Measurements from ENCODE around the gene RXRB. TPM values are rescaled to one million over a fixed set of nuclear protein-coding genes. Genes with fewer than 3 reads are reported as not detected.
A peak's percentile ranks its signal among the peaks of the same experiment; 100 is the strongest.

The RXRB gene
- total RNA-seq, 2 experiments from 2014 or later, result 41.0 to 45.4 TPM

- ATAC-seq (no peak), DNase-seq (no peak)
- Mint-ChIP-seq H3K27me3 (peaks cover 8% of the 10 kb centered on the region), H3K27ac (no peak overlapping the region), H3K36me3 (ENCODE audit: low read depth) (peaks cover 30% of the 10 kb centered on the region), H3K4me3 (no peak overlapping the region), H3K4me1 (peaks cover 46% of the 10 kb centered on the region), H3K9me3 (ENCODE audit: low read depth) (no peaks in the 10 kb centered on the region)
- intact Hi-C loops (cut with DNase I, micrococcal nuclease), result loop anchor here in 1 of 2 experiments (10.0 kb wide), 1 partner anchor 71 kb away; no protein-coding TSS in a partner anchor
- POLR2A ChIA-PET, result interaction anchor here (1.7 kb wide), 1 partner anchor 13 kb away, joined by 5 read pairs; the partner anchor contains the start of gene RING1
- CTCF ChIA-PET, result interaction anchor here (0.8 to 1.8 kb wide), 2 partner anchors 53 to 78 kb away, joined by 3 to 4 read pairs; no protein-coding TSS in a partner anchor
Observed at GRCh38 chr6:33195304-33196165, 4.9 kb downstream of the RXRB start.

GRCh38 chr6:33194431-33194979 is 6.0 kb downstream of the RXRB start:
- Mint-ChIP-seq H3K4me3 (no peak overlapping the region), H3K36me3 (ENCODE audit: low read depth) (peaks cover 28% of the 10 kb centered on the region), H3K9me3 (ENCODE audit: low read depth) (no peaks in the 10 kb centered on the region), H3K27me3 (peaks cover 14% of the 10 kb centered on the region), H3K27ac (no peak overlapping the region), H3K4me1 (peaks cover 45% of the 10 kb centered on the region)
- CTCF ChIA-PET, result interaction anchor here (1.0 to 1.1 kb wide), 2 partner anchors 11 to 178 kb away, joined by 3 to 4 read pairs; no protein-coding TSS in a partner anchor
- POLR2A ChIA-PET, result no interaction called here
- intact Hi-C loops (cut with DNase I, micrococcal nuclease), result loop anchor here in 1 of 2 experiments (10.0 kb wide), 1 partner anchor 70 kb away; no protein-coding TSS in a partner anchor
- ATAC-seq, result no peak
- DNase-seq, result no peak

GRCh38 chr6:33193619-33194018 is 6.8 kb downstream of the RXRB start:
- ATAC-seq (no peak), DNase-seq (no peak)
- H3K4me3 Mint-ChIP-seq, result no peak overlapping the region
- intact Hi-C loops (cut with DNase I, micrococcal nuclease), result loop anchor here in 1 of 2 experiments (10.0 kb wide), 1 partner anchor 69 kb away; no protein-coding TSS in a partner anchor
- ChIA-PET POLR2A (no interaction called here), CTCF (interaction anchor here (0.6 to 0.7 kb wide), 3 partner anchors 42 to 197 kb away, joined by 3 to 4 read pairs (median 4); no protein-coding TSS in a partner anchor)
- peaks cover 15% of the 10 kb centered on the region for H3K27me3 Mint-ChIP-seq
- peaks cover 37% of the 10 kb centered on the region for H3K4me1 Mint-ChIP-seq
- no peaks in the 10 kb centered on the region for H3K9me3 Mint-ChIP-seq (ENCODE audit: low read depth)
- peaks cover 27% of the 10 kb centered on the region for H3K36me3 Mint-ChIP-seq (ENCODE audit: low read depth)
- no peak overlapping the region for H3K27ac Mint-ChIP-seq

- no peak overlapping the region for H3K4me3 Mint-ChIP-seq
- H3K9me3 Mint-ChIP-seq (ENCODE audit: low read depth), result no peaks in the 10 kb centered on the region
- ChIA-PET POLR2A (no interaction called here), CTCF (interaction anchor here (0.7 kb wide), 1 partner anchor 43 kb away, joined by 4 read pairs; no protein-coding TSS in a partner anchor)
- DNase-seq, result peak; percentile 43
- peaks cover 18% of the 10 kb centered on the region for H3K27me3 Mint-ChIP-seq
- intact Hi-C loops (cut with DNase I, micrococcal nuclease), result loop anchor here in 1 of 2 experiments (10.0 kb wide), 1 partner anchor 68 kb away; no protein-coding TSS in a partner anchor
- H3K36me3 Mint-ChIP-seq (ENCODE audit: low read depth), result peaks cover 27% of the 10 kb centered on the region
- peaks cover 31% of the 10 kb centered on the region for H3K4me1 Mint-ChIP-seq
- peak overlapping the region; percentile 53 for H3K27ac Mint-ChIP-seq
- no peak for ATAC-seq
Observed at GRCh38 chr6:33192671-33193602, 7.5 kb downstream of the RXRB start.

DNA sequence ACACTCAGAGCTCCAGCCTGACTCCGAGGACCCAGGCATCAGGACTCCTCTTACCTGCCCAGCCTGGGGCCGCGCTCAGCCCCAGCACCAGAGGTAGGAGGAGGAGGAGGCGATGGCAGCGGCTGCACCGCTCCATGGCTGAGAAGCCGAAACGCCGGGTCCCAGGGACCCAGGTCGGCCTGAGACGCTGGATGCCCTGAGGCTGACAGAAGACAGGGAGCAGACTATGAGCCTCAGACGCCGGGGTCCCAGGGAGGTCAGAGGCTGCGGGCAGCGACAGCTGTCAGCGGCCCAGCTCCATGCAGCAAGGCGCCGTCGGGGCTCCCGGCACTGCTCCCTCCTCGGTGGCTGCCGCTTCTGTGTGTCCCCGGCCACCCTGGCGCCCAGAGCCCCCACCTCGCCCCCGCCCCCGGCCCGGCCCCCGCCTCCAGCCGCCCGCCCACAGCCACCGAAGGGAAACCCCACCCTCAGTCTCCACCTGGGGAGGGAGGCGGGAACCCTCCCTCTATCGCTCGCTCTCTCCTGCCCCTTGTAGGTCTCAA is 8.3 kb downstream of the RXRB start, which contains the start of gene COL11A2:
Gene COL11A2, minus strand, starts transcription at position 363 of the 542 bp plus-strand sequence. Its CDS starts 227 bp downstream, at position 136.
- H3K4me1 Mint-ChIP-seq, result peaks cover 23% of the 10 kb centered on the region
- H3K4me3 Mint-ChIP-seq, result no peak within 1 kb of the TSS
- H3K27ac Mint-ChIP-seq, result peak within 1 kb of the TSS; percentile 53
- intact Hi-C loops (cut with DNase I, micrococcal nuclease), result loop anchor here in 1 of 2 experiments (10.0 kb wide), 1 partner anchor 67 kb away; no protein-coding TSS in a partner anchor
- ChIA-PET POLR2A (no interaction called here), CTCF (interaction anchor here (1.2 kb wide), 1 partner anchor 8 kb away, joined by 3 read pairs; no protein-coding TSS in a partner anchor)
- H3K27me3 Mint-ChIP-seq, result peaks cover 20% of the 10 kb centered on the region
- ATAC-seq (peak; percentile 30), DNase-seq (no peak)
- peaks cover 22% of the 10 kb centered on the region for H3K36me3 Mint-ChIP-seq (ENCODE audit: low read depth)
- H3K9me3 Mint-ChIP-seq (ENCODE audit: low read depth), result no peaks in the 10 kb centered on the region

- peaks cover 18% of the 10 kb centered on the region for H3K36me3 Mint-ChIP-seq (ENCODE audit: low read depth)
- ATAC-seq (no peak), DNase-seq (no peak)
- H3K4me3 Mint-ChIP-seq, result no peak overlapping the region
- no peak overlapping the region for H3K27ac Mint-ChIP-seq
- ChIA-PET CTCF (interaction anchor here (1.2 kb wide), 1 partner anchor 8 kb away, joined by 3 read pairs; no protein-coding TSS in a partner anchor), POLR2A (no interaction called here)
- H3K4me1 Mint-ChIP-seq, result peaks cover 21% of the 10 kb centered on the region
- no peaks in the 10 kb centered on the region for H3K9me3 Mint-ChIP-seq (ENCODE audit: low read depth)
- intact Hi-C loops (cut with DNase I, micrococcal nuclease), result loop anchor here in 1 of 2 experiments (10.0 kb wide), 1 partner anchor 67 kb away; no protein-coding TSS in a partner anchor
- H3K27me3 Mint-ChIP-seq, result peaks cover 23% of the 10 kb centered on the region
Observed at GRCh38 chr6:33191383-33192104, 8.9 kb downstream of the RXRB start.

DNA sequence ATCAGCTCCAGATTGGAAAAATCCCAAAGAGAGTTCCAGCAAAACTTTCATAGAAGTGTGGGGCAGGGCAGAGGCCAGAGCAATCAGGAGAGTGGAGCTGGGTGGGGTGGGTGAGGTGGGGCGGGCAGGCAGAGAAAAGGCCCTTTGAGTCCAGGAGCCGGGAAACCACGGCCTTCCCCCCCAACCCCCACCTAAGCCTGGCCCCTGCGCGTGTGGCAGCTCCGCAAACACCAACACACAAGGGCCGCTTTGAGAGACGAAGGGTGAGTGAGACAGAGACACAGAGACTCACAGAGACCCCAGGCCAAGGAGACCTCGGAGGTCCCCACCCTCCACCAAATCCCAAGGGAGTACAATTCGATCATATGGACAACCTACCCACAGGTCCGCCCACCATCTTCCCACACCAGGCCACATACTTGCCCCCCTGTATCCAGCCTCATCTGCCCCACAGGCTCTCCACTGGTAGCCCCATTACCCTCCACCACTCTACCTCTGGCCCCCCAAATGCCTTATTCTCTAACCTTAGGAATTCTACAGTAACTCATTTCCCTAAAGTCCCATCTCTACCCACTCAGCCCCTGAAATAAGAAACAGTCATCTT is 9.9 kb downstream of the RXRB start:
- DNase-seq, result no peak
- Mint-ChIP-seq H3K9me3 (ENCODE audit: low read depth) (no peaks in the 10 kb centered on the region), H3K27ac (no peak overlapping the region), H3K36me3 (ENCODE audit: low read depth) (peaks cover 11% of the 10 kb centered on the region), H3K4me3 (no peak overlapping the region), H3K27me3 (peaks cover 24% of the 10 kb centered on the region), H3K4me1 (peaks cover 20% of the 10 kb centered on the region)
- intact Hi-C loops (cut with DNase I, micrococcal nuclease), result loop anchor here in 1 of 2 experiments (10.0 kb wide), 1 partner anchor 66 kb away; no protein-coding TSS in a partner anchor
- ChIA-PET CTCF (interaction anchor here (0.5 to 1.7 kb wide), 4 partner anchors 64 to 107 kb away, joined by 3 to 4 read pairs (median 3); no protein-coding TSS in a partner anchor), POLR2A (interaction anchor here (0.6 kb wide), 1 partner anchor 51 kb away, joined by 4 read pairs; no protein-coding TSS in a partner anchor)
- no peak for ATAC-seq

- H3K9me3 Mint-ChIP-seq (ENCODE audit: low read depth), result no peaks in the 10 kb centered on the region
- POLR2A ChIA-PET, result interaction anchor here (0.6 kb wide), 1 partner anchor 50 kb away, joined by 4 read pairs; no protein-coding TSS in a partner anchor
- CTCF ChIA-PET, result interaction anchor here (0.6 to 1.7 kb wide), 4 partner anchors 58 to 107 kb away, joined by 3 to 4 read pairs (median 3); no protein-coding TSS in a partner anchor
- DNase-seq (no peak), ATAC-seq (no peak)
- intact Hi-C loops (cut with DNase I, micrococcal nuclease), result loop anchor here in 1 of 2 experiments (10.0 kb wide), 1 partner anchor 65 kb away; no protein-coding TSS in a partner anchor
- no peak overlapping the region for H3K27ac Mint-ChIP-seq
- no peak overlapping the region for H3K4me3 Mint-ChIP-seq
- peaks cover 20% of the 10 kb centered on the region for H3K4me1 Mint-ChIP-seq
- H3K27me3 Mint-ChIP-seq, result peaks cover 24% of the 10 kb centered on the region
- peaks cover 4% of the 10 kb centered on the region for H3K36me3 Mint-ChIP-seq (ENCODE audit: low read depth)
Observed at GRCh38 chr6:33189625-33190448, 10.6 kb downstream of the RXRB start.

DNA sequence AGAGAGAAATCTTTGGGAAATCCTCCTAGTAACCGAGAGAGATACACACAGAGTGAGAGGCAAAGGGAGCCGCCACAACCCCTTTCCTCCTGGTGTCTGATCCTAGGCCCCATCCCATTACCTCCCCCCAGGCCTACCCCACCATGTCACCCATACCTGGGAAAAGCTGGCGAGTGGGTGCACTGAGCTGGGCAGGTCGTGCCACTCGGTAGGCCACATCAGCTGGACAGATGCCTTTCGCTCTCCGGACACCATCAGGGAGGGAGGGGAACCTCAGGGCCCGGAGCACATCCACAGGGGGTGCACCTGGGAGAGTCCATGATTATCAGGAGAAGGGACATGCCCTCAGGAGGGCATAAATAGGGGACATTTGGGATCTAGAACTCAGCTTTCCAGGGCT is 11.3 kb downstream of the RXRB start:
- Mint-ChIP-seq H3K27me3 (peaks cover 24% of the 10 kb centered on the region), H3K36me3 (ENCODE audit: low read depth) (peaks cover 6% of the 10 kb centered on the region), H3K9me3 (ENCODE audit: low read depth) (peaks cover 4% of the 10 kb centered on the region), H3K4me3 (no peak overlapping the region), H3K4me1 (peaks cover 26% of the 10 kb centered on the region), H3K27ac (no peak overlapping the region)
- DNase-seq (no peak), ATAC-seq (no peak)
- intact Hi-C loops (cut with DNase I, micrococcal nuclease), result no loop called here
- ChIA-PET POLR2A (no interaction called here), CTCF (interaction anchor here (1.6 to 1.7 kb wide), 2 partner anchors 59 to 63 kb away, joined by 3 to 4 read pairs; no protein-coding TSS in a partner anchor)
